HG02943 (cell line): ENCODE results near the gene NLRX1.
"Not testable (repeated sequence)": the region's sequence is repeated elsewhere in the genome, so short reads cannot be mapped to it uniquely, and the experiment has no call there.

Experiments used
- ATAC-seq: cut with Tn5 transposase; IDR thresholded peaks from one replicate; pipeline ENCODE4 v1.9.1; 2021; ENCODE audit warnings: mild to moderate bottlenecking, low read depth, moderate library complexity; ENCODE audit not compliant: unreplicated experiment

The NLRX1 gene

GRCh38 chr11:119205574-119206510 lies 37.3 kb downstream of the NLRX1 start, which contains the start of gene CBL:
CBL (plus strand) TSS chr11:119206339; CDS start chr11:119206418, 79 bp downstream.
- ATAC-seq, result peak; percentile 79

GRCh38 chr11:119206511-119207414 lies 38.2 kb downstream of the NLRX1 start:
- ATAC-seq, result peak; percentile 29

- ATAC-seq, result no peak
Observed at GRCh38 chr11:119207415-119207960, 39.0 kb downstream of the NLRX1 start.

GRCh38 chr11:119209186-119209585 lies 40.7 kb downstream of the NLRX1 start:
- no peak for ATAC-seq

GRCh38 chr11:119210050-119210449 lies 41.5 kb downstream of the NLRX1 start:
- no peak for ATAC-seq

- ATAC-seq, result no peak
Observed at GRCh38 chr11:119218141-119218878, 49.8 kb downstream of the NLRX1 start.

GRCh38 chr11:119222308-119222707 lies 53.8 kb downstream of the NLRX1 start:
- no peak for ATAC-seq

- no peak for ATAC-seq
Observed at GRCh38 chr11:119222891-119223290, 54.4 kb downstream of the NLRX1 start.

GRCh38 chr11:119223856-119224255 lies 55.3 kb downstream of the NLRX1 start:
- ATAC-seq, result no peak

GRCh38 chr11:119228535-119229287 lies 60.2 kb downstream of the NLRX1 start:
- not testable (repeated sequence) for ATAC-seq

GRCh38 chr11:119229288-119229672 lies 60.8 kb downstream of the NLRX1 start:
- ATAC-seq, result no peak

GRCh38 chr11:119229741-119230140 lies 61.2 kb downstream of the NLRX1 start:
- no peak for ATAC-seq
